Effector CD8-positive, alpha-beta T cell (primary cell): ENCODE results near the gene VWCE.
"Not testable (repeated sequence)": the region's sequence is repeated elsewhere in the genome, so short reads cannot be mapped to it uniquely, and the experiment has no call there.

Source experiments
- DNase-seq: peaks from one replicate; lab custom pipeline; 2025; lab: John Stamatoyannopoulos, UW

The VWCE gene

GRCh38 chr11:61211327-61211952 lies 83.7 kb downstream of the VWCE start:
- not testable (repeated sequence) for DNase-seq

- DNase-seq: not testable (repeated sequence)
These were observed 84.5 kb downstream of the VWCE start for GRCh38 chr11:61210629-61211028.
